Measurements from ENCODE around the gene DEFB125. TPM values are rescaled to one million over a fixed set of nuclear protein-coding genes. Genes with fewer than 3 reads are reported as not detected.

Gene DEFB125, protein sequence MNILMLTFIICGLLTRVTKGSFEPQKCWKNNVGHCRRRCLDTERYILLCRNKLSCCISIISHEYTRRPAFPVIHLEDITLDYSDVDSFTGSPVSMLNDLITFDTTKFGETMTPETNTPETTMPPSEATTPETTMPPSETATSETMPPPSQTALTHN
- not detected for total RNA-seq

DNA sequence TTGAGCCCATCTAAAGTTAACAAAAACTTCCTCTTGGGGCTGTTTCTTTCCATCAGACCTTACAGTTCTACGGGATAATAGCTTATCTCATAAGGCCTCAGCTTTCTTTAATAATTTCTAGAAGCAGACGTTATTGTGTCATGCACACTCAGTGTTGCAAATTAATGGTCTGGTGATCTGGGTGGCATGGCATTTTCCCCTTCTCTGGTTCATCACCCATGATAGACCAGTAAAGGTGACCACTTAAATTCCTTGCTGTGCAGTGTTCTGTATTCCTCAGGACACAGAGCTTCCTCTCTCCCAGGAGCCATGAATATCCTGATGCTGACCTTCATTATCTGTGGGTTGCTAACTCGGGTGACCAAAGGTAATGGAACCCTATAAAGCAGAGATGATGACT is at the start of gene DEFB125:
Gene DEFB125 (plus strand): TSS at position 272 of the 400 bp plus-strand sequence. CDS start 38 bp downstream, at position 310.
- intact Hi-C loops (cut with DNase I, micrococcal nuclease), result no loop called here
- CTCF ChIA-PET, result no interaction called here

DNA sequence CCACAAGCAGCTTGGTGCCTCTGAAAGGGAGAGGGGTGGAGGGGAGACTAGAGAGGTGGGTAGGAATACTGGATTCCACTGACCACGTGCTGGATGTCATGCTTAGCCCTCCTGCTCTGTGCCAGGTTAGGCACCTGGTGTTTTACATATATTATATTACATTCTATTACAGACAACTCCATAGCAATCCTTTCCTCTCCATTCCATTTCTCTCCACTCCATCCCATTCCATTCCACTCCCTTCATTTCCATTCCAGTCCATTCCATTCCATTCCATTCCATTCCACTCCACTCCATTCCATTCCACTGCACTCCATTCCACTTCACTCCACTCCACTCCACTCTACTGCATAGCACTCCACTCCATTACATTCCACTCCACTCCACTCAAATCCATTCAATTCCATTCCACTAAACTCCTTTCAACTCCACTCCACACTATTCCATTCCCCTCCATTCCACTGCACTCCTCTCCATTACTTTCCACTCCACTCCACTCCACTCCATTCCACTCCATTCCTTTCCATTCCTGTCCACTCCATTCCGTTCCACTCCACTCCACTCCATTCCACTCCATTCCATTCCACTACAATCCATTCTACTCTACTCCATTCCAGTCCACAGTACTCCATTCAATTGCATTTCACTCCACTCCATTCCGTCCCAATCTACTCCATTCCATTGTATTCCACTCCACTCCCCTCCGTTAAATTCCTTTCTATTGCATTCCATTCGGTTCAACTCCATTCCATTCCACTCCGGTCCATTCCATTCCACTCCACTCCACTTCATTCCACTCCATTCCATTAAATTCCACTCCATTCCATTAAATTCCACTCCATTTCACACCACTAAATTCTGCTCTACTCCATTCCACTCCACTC is 27.2 kb upstream of the DEFB125 start:
- CTCF ChIA-PET, result no interaction called here
- H3K9me3 Mint-ChIP-seq (ENCODE audit: low read depth), result no peaks in the 10 kb centered on the region
- POLR2A ChIA-PET, result no interaction called here
- ATAC-seq (no peak), DNase-seq (no peak)
- no peaks in the 10 kb centered on the region for H3K36me3 Mint-ChIP-seq (ENCODE audit: low read depth)
- H3K27ac Mint-ChIP-seq, result no peak overlapping the region
- H3K4me3 Mint-ChIP-seq, result no peak overlapping the region
- H3K4me1 Mint-ChIP-seq, result no peaks in the 10 kb centered on the region
- no peaks in the 10 kb centered on the region for H3K27me3 Mint-ChIP-seq
- intact Hi-C loops (cut with DNase I, micrococcal nuclease), result no loop called here

More for the DNA sequence above, at the start of gene DEFB125:
- POLR2A ChIA-PET, result no interaction called here
- peaks cover 48% of the 10 kb centered on the region for H3K27me3 Mint-ChIP-seq
- ATAC-seq (no peak), DNase-seq (no peak)
- no peaks in the 10 kb centered on the region for H3K9me3 Mint-ChIP-seq (ENCODE audit: low read depth)
- no peak within 1 kb of the TSS for H3K4me3 Mint-ChIP-seq
- no peak within 1 kb of the TSS for H3K27ac Mint-ChIP-seq
- no peaks in the 10 kb centered on the region for H3K36me3 Mint-ChIP-seq (ENCODE audit: low read depth)
- H3K4me1 Mint-ChIP-seq, result no peaks in the 10 kb centered on the region

DNA sequence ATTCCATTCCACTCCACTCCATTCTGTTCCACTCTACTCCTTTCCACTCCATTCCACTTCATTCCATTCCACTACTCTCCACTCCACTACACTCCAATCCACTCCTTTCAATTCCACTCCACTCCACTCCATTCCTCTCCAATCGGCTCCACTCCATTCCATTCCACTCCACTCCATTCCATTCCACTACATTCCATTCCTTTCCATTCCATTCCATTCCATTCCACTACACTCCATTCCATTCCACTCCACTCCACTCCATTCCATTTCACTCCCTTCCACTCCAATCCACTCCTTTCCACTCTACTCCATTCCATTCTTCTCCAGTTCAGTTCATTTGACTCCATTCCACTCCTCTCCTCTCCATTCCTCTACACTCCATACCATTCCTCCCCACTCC is 26.2 kb upstream of the DEFB125 start:
- DNase-seq, result no peak
- Mint-ChIP-seq H3K4me1 (no peaks in the 10 kb centered on the region), H3K9me3 (ENCODE audit: low read depth) (no peaks in the 10 kb centered on the region), H3K36me3 (ENCODE audit: low read depth) (no peaks in the 10 kb centered on the region), H3K27ac (no peak overlapping the region), H3K4me3 (no peak overlapping the region), H3K27me3 (no peaks in the 10 kb centered on the region)
- intact Hi-C loops (cut with DNase I, micrococcal nuclease), result no loop called here
- ATAC-seq, result no peak
- ChIA-PET POLR2A (no interaction called here), CTCF (no interaction called here)

DNA sequence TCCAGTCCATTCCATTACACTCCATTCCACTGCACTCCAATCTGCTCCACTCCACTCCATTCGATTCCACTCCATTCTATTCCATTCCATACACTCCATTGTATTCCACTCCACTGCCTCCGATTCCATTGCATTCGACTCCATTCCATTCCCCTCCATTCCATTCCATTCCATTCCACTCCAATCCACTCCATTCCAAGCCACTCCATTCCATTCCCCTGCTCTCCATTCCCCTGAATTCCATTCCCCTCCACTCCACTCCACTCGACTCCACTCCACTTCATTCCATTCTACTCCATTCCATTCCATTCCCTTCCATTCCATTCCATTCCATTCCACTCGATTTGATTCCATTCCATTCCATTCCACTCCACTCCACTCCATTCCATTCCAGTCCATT is 25.7 kb upstream of the DEFB125 start:
- POLR2A ChIA-PET, result no interaction called here
- DNase-seq (no peak), ATAC-seq (no peak)
- H3K27me3 Mint-ChIP-seq, result no peaks in the 10 kb centered on the region
- H3K27ac Mint-ChIP-seq, result no peak overlapping the region
- H3K36me3 Mint-ChIP-seq (ENCODE audit: low read depth), result no peaks in the 10 kb centered on the region
- no peaks in the 10 kb centered on the region for H3K9me3 Mint-ChIP-seq (ENCODE audit: low read depth)
- no peak overlapping the region for H3K4me3 Mint-ChIP-seq
- no peaks in the 10 kb centered on the region for H3K4me1 Mint-ChIP-seq
- intact Hi-C loops (cut with DNase I, micrococcal nuclease), result no loop called here
- CTCF ChIA-PET, result no interaction called here

DNA sequence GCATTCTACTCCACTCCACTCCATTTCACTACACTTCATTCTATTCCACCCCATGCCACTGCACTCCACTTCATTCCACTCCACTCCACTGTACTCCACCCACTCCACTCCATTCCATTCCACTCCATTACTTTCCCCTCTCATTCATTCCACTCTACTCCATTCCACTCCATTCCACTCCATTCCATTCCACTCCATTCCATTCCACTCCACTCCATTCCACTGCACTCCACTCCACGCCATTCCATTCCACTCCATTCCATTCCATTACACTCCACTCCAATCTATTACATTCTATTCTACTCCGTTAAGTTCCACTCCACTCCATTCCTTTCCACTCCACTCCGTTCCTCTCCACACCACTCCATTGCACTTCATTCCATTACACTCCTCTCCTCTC is 25.0 kb upstream of the DEFB125 start:
- no peak for DNase-seq
- Mint-ChIP-seq H3K36me3 (ENCODE audit: low read depth) (no peaks in the 10 kb centered on the region), H3K27me3 (no peaks in the 10 kb centered on the region), H3K4me1 (no peaks in the 10 kb centered on the region), H3K9me3 (ENCODE audit: low read depth) (no peaks in the 10 kb centered on the region), H3K27ac (no peak overlapping the region), H3K4me3 (no peak overlapping the region)
- ChIA-PET CTCF (no interaction called here), POLR2A (no interaction called here)
- ATAC-seq, result no peak
- intact Hi-C loops (cut with DNase I, micrococcal nuclease), result no loop called here

DNA sequence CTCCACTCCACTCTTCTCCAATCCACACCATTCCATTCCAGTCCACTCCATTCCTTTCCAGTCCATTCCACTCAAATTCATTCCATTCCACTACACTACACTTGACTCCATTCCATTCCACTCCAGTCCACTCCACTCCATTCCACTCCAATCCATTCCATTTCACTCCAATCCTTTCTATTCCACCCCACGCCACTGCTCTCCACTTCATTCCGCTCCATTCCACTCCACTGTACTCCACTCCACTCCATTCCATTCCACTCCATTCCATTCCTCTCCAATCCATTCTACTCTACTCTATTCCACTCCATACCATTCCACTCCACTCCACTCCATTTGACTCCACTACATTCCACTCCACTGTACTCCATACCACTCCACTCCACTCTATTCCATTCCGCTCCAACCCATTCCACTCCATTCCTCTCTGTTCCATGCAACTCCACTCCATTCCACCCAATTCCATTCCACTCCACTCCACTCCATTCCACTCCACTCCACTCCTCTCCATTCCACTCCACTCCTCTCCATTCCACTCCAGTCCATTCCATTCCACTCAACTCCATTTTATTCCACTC is 23.4 kb upstream of the DEFB125 start:
- Mint-ChIP-seq H3K9me3 (ENCODE audit: low read depth) (no peaks in the 10 kb centered on the region), H3K27me3 (peaks cover 6% of the 10 kb centered on the region), H3K27ac (no peak overlapping the region), H3K4me1 (no peaks in the 10 kb centered on the region), H3K4me3 (no peak overlapping the region), H3K36me3 (ENCODE audit: low read depth) (no peaks in the 10 kb centered on the region)
- ChIA-PET CTCF (no interaction called here), POLR2A (no interaction called here)
- DNase-seq (no peak), ATAC-seq (no peak)
- intact Hi-C loops (cut with DNase I, micrococcal nuclease), result no loop called here

DNA sequence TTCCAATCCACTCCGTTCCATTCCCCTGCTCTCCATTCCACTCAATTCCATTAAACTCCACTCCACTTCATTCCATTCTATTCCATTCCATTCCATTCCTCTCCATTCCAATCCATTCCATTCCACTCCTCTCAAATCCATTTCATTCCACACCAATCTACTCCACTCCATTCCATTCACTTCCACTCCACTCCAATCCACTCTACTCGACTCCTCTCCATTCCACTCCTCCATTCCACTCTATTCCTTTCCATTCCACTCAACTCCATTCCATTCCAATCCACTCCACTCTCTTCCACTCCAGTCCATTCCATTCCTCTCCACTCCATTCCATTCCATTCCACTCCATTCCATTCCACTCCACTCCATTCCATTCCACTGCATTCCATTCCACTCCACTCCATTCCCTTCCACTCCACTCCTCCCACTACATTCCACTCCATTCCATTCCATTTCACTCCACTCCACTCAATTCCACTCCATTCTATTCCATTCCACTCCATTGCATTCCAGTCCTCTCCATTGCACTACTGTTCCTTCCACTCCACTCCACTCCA is 22.6 kb upstream of the DEFB125 start:
- ATAC-seq, result no peak
- Mint-ChIP-seq H3K27ac (no peak overlapping the region), H3K36me3 (ENCODE audit: low read depth) (no peaks in the 10 kb centered on the region), H3K27me3 (peaks cover 8% of the 10 kb centered on the region), H3K9me3 (ENCODE audit: low read depth) (no peaks in the 10 kb centered on the region), H3K4me3 (no peak overlapping the region), H3K4me1 (no peaks in the 10 kb centered on the region)
- ChIA-PET CTCF (no interaction called here), POLR2A (no interaction called here)
- intact Hi-C loops (cut with DNase I, micrococcal nuclease), result no loop called here
- no peak for DNase-seq

DNA sequence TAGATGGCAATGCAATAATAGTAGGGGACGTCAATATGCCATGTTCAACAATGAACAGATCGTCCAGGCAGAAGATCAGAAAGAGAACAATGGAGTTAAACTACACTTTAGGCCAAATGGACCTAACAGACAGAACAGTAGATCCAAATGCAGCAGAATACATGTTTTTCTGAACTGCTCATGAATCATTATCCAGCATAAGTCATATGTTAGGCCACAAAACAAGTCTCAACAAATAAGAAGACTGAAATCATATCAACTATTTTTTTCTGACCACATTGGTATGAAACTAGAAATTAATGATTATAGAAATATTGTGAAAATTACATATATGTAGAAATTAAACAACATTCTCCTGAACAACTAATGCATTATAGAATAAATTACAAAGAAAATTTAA is 10.2 kb upstream of the DEFB125 start:
- ChIA-PET CTCF (no interaction called here), POLR2A (no interaction called here)
- H3K4me3 Mint-ChIP-seq, result no peak overlapping the region
- H3K36me3 Mint-ChIP-seq (ENCODE audit: low read depth), result no peaks in the 10 kb centered on the region
- H3K27ac Mint-ChIP-seq, result no peak overlapping the region
- H3K4me1 Mint-ChIP-seq, result no peaks in the 10 kb centered on the region
- ATAC-seq, result no peak
- H3K27me3 Mint-ChIP-seq, result peaks cover 20% of the 10 kb centered on the region
- H3K9me3 Mint-ChIP-seq (ENCODE audit: low read depth), result peaks cover 9% of the 10 kb centered on the region
- intact Hi-C loops (cut with DNase I, micrococcal nuclease), result no loop called here
- no peak for DNase-seq

DNA sequence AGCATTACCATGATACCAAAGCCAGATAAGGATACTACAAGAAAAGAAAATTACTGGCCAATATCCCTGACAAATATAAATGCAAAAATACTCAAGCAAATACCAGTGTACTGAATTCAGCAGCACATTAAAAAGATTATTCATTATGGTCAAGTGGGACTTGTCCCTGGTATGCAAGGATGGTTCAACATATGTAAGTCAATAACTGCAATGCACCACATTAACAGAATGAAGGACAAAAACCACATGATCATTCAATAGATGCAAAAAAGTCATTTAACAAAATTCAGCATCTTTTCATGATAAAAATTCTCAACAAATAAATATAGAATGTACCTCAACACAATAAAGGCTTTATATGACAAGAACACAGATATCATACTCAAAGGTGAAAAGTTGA is 9.1 kb upstream of the DEFB125 start:
- no peak for ATAC-seq
- DNase-seq, result no peak
- Mint-ChIP-seq H3K27ac (no peak overlapping the region), H3K4me3 (no peak overlapping the region), H3K27me3 (peaks cover 20% of the 10 kb centered on the region), H3K36me3 (ENCODE audit: low read depth) (no peaks in the 10 kb centered on the region), H3K4me1 (no peaks in the 10 kb centered on the region), H3K9me3 (ENCODE audit: low read depth) (peaks cover 9% of the 10 kb centered on the region)
- ChIA-PET CTCF (no interaction called here), POLR2A (no interaction called here)
- intact Hi-C loops (cut with DNase I, micrococcal nuclease), result no loop called here

DNA sequence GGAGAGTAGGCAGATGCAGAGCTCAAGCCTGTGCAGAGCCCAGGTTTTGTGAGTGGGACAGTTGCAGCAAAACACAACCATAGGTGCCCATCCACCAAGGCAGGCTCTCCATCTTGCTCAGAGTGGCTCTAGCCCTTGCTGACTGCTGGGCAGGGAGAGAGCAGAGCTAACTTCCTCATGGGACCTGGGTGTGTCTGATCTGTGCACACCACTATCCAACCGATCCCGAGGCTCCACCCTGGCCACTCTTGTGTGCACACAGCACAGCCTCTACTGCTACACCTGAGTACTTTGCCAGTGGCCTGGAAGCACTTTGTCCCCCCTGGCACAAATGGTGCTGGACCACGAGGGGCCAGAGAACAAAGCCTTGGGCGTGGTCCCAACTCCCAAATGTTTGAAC is 7.9 kb upstream of the DEFB125 start:
- Mint-ChIP-seq H3K27me3 (peaks cover 21% of the 10 kb centered on the region), H3K4me3 (no peak overlapping the region), H3K4me1 (no peaks in the 10 kb centered on the region), H3K27ac (no peak overlapping the region), H3K9me3 (ENCODE audit: low read depth) (peaks cover 8% of the 10 kb centered on the region), H3K36me3 (ENCODE audit: low read depth) (no peaks in the 10 kb centered on the region)
- DNase-seq (no peak), ATAC-seq (no peak)
- ChIA-PET POLR2A (no interaction called here), CTCF (interaction anchor here (0.6 to 1.2 kb wide), 3 partner anchors 57 to 187 kb away, joined by 3 to 4 read pairs (median 3); no protein-coding TSS in a partner anchor)
- intact Hi-C loops (cut with DNase I, micrococcal nuclease), result no loop called here

DNA sequence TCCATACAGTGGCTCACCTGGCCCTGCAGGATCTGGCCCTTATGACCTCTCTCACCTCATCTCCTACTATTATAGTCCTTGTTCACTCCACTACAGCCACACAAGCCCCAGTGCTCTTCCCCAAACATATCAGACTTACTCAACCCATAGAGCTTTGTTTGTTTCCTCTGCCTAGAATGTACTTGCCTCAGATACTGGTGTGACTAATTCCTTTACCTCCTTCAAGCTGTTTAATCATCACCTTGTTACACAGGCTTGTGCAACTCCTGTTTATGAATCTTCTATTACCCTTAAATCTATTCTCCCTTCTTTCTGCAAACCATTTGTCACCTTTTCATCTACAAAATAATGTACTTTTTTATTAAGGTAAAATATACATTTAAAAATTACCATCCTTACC is 3.2 kb downstream of the DEFB125 start:
- ChIA-PET CTCF (no interaction called here), POLR2A (no interaction called here)
- H3K9me3 Mint-ChIP-seq (ENCODE audit: low read depth), result peaks cover 8% of the 10 kb centered on the region
- H3K36me3 Mint-ChIP-seq (ENCODE audit: low read depth), result no peaks in the 10 kb centered on the region
- DNase-seq (no peak), ATAC-seq (peak; percentile 55)
- no peak overlapping the region for H3K4me3 Mint-ChIP-seq
- H3K27me3 Mint-ChIP-seq, result peaks cover 49% of the 10 kb centered on the region
- H3K4me1 Mint-ChIP-seq, result no peaks in the 10 kb centered on the region
- no peak overlapping the region for H3K27ac Mint-ChIP-seq
- intact Hi-C loops (cut with DNase I, micrococcal nuclease), result no loop called here

DNA sequence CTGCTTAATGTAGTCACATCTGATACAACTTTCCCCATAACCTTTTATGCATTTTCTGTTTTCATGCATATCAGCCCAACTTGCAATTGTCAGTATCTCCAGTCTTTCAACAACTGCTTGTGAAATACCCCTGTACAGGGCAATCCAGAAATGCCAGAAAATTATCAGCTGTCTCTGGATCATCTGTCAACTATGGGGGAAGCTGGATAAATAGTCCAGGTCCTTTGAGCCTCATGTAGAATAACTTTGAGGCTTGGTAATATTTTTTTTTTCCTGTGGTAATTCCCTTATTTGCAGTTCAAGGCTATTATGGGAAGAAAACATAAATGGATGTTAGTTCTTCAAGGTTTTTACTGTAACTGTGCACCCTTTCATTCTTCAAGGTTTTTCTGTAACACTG is 6.2 kb downstream of the DEFB125 start:
- CTCF ChIA-PET, result interaction anchor here (0.7 kb wide), 1 partner anchor 1034 kb away, joined by 4 read pairs; no protein-coding TSS in a partner anchor
- peaks cover 47% of the 10 kb centered on the region for H3K27me3 Mint-ChIP-seq
- DNase-seq, result no peak
- POLR2A ChIA-PET, result no interaction called here
- H3K4me1 Mint-ChIP-seq, result no peaks in the 10 kb centered on the region
- intact Hi-C loops (cut with DNase I, micrococcal nuclease), result no loop called here
- H3K36me3 Mint-ChIP-seq (ENCODE audit: low read depth), result no peaks in the 10 kb centered on the region
- no peak overlapping the region for H3K4me3 Mint-ChIP-seq
- no peak for ATAC-seq
- no peak overlapping the region for H3K27ac Mint-ChIP-seq
- H3K9me3 Mint-ChIP-seq (ENCODE audit: low read depth), result peaks cover 13% of the 10 kb centered on the region
